ENCODE data around the gene ITGA8.

DNA sequence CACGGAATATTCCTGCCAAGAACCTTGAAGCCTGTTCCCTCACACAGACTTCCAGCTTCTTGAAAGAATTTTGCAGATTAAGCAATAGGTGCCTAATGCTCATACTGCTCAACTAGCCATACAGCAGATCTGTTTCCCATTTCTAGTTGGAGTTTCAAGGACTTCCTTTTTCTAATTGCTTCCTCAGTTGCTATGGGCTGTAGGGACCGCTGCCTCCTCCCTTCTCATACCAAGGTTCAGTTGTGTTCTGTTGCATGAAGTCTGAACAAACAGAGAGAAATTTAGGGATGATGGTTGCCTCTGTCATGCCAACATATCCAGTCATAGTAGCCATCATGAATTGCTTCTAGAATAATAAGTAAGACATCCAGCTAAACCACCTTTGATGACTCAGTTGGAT, 6.8 kb downstream of the ITGA8 start:
- TF ChIP-seq, protein P1, sequence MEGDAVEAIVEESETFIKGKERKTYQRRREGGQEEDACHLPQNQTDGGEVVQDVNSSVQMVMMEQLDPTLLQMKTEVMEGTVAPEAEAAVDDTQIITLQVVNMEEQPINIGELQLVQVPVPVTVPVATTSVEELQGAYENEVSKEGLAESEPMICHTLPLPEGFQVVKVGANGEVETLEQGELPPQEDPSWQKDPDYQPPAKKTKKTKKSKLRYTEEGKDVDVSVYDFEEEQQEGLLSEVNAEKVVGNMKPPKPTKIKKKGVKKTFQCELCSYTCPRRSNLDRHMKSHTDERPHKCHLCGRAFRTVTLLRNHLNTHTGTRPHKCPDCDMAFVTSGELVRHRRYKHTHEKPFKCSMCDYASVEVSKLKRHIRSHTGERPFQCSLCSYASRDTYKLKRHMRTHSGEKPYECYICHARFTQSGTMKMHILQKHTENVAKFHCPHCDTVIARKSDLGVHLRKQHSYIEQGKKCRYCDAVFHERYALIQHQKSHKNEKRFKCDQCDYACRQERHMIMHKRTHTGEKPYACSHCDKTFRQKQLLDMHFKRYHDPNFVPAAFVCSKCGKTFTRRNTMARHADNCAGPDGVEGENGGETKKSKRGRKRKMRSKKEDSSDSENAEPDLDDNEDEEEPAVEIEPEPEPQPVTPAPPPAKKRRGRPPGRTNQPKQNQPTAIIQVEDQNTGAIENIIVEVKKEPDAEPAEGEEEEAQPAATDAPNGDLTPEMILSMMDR (optimal IDR thresholded peaks at IDR 0.05 in 1 of 3, IDR thresholded peaks at IDR 0.05 in 1 of 3, conservative IDR thresholded peaks at IDR 0.05 in 1 of 3; ENCODE audit: extremely low read depth in 1 of 3, insufficient read depth in 2 of 3, low read length in 3 of 3): no peak
- no peak for TF ChIP-seq EZH2 (IDR thresholded peaks at IDR 0.05; ENCODE audit: low read length)
